Measurements from ENCODE around the gene PNMT. TPM values are rescaled to one million over a fixed set of nuclear protein-coding genes. Genes with fewer than 3 reads are reported as not detected.

PNMT gene
- total RNA-seq, 1 experiment from 2014 or later = not detected

GRCh38 chr17:39719563-39720355 lies 51.5 kb downstream of the PNMT start:
- H3K4me3 ChIP-seq = no peak overlapping the region
- DNase-seq = no peak
- H3K9me3 ChIP-seq = no peaks in the 10 kb centered on the region
- no peaks in the 10 kb centered on the region for H3K27me3 ChIP-seq
- H3K36me3 ChIP-seq = peaks cover 27% of the 10 kb centered on the region

Other genes with a start within 250 kb of the PNMT start
- gene MED1, start 217.2 kb upstream of the PNMT start, total RNA-seq (2014; rRNA removed; shearing (Covaris generic); ENCODE audit: low replicate concordance) = 19.0 and 23.3 TPM in 2 replicates
- gene CDK12, start 207.0 kb upstream of the PNMT start, total RNA-seq (2014; rRNA removed; shearing (Covaris generic); ENCODE audit: low replicate concordance) = 19.7 and 34.0 TPM in 2 replicates
- gene NEUROD2, start 60.5 kb upstream of the PNMT start, total RNA-seq (2014; rRNA removed; shearing (Covaris generic); ENCODE audit: low replicate concordance) = not detected in 2 replicates
- not detected in 2 replicates for gene PPP1R1B, start 41.5 kb upstream of the PNMT start, total RNA-seq (2014; rRNA removed; shearing (Covaris generic); ENCODE audit: low replicate concordance)
- gene STARD3, start 31.3 kb upstream of the PNMT start, total RNA-seq (2014; rRNA removed; shearing (Covaris generic); ENCODE audit: low replicate concordance) = 55.2 and 61.8 TPM in 2 replicates
- 0.07 TPM in 1 of 2 replicates, not detected in the other for gene TCAP, start 3.1 kb upstream of the PNMT start, total RNA-seq (2014; rRNA removed; shearing (Covaris generic); ENCODE audit: low replicate concordance)
- 9.5 and 29.2 TPM in 2 replicates for gene PGAP3, start 19.6 kb downstream of the PNMT start, total RNA-seq (2014; rRNA removed; shearing (Covaris generic); ENCODE audit: low replicate concordance)
- gene ERBB2, start 31.6 kb downstream of the PNMT start, total RNA-seq (2014; rRNA removed; shearing (Covaris generic); ENCODE audit: low replicate concordance) = 19.8 and 30.8 TPM in 2 replicates
- gene MIEN1, start 62.1 kb downstream of the PNMT start, total RNA-seq (2014; rRNA removed; shearing (Covaris generic); ENCODE audit: low replicate concordance) = 53.8 and 75.4 TPM in 2 replicates
- gene GRB7, start 69.5 kb downstream of the PNMT start, total RNA-seq (2014; rRNA removed; shearing (Covaris generic); ENCODE audit: low replicate concordance) = not detected in 2 replicates
- gene IKZF3, start 195.9 kb downstream of the PNMT start, total RNA-seq (2014; rRNA removed; shearing (Covaris generic); ENCODE audit: low replicate concordance) = not detected in 2 replicates
- gene ZPBP2, start 199.7 kb downstream of the PNMT start, total RNA-seq (2014; rRNA removed; shearing (Covaris generic); ENCODE audit: low replicate concordance) = not detected in 2 replicates

Data from MG63 (cell line).